RPMI7951 (cell line): ENCODE data around the gene EGFL7. TPM values are rescaled to one million over a fixed set of nuclear protein-coding genes. Genes with fewer than 3 reads are reported as not detected.
A peak's percentile ranks its signal among the peaks of the same experiment; 100 is the strongest.

Source experiments
- DNase-seq: peaks from one replicate; pipeline ENCODE4 v3.0.0-alpha.2; 2012; ENCODE audit warnings: low read depth
- total RNA-seq: library from RNA; depleted of rRNA; stranded (reverse); fragments of >200 nt; shearing (Covaris generic); gene quantifications from 2 replicates; pipeline ENCODE4 v1.2.3, GENCODE V29; 2014; rRNA removed

EGFL7 gene
- total RNA-seq = 1.6 and 4.1 TPM in 2 replicates

DNA sequence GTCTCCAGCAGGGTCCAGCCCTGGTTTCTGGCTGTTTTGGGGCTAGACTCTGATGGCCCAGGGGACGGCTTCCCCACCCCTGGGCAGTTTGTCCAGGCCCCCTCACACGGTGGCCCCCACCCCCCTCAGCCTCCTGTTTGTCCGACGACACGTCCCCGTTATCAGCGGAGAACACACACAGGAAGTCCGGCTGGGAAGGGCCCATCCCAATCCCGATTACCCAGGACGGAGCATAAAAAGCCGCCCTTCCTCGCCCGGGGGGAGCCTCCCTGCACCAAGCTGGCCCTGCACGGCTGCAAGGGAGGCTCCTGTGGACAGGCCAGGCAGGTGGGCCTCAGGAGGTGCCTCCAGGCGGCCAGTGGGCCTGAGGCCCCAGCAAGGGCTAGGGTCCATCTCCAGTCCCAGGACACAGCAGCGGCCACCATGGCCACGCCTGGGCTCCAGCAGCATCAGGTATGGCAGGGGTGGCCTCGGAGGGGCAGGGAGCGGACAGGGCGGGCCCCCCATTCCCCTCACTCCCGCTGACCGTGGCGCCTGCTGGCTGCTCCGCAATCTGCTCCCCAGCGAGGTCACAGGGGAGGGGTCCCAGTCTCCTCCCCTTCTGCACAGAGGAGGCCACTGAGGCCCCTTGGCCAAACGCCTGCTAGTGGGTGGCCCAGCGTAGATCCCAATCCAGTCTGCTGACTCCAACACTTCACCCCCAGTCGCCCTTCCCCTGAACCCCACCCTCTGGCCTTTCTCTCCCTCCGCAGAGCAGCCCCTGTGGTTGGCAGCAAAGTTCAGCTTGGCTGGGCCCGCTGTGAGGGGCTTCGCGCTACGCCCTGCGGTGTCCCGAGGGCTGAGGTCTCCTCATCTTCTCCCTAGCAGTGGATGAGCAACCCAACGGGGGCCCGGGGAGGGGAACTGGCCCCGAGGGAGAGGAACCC lies at the start of gene EGFL7:
EGFL7 (plus strand) TSS at position 261 of the 926 bp plus-strand sequence. CDS start 5,367 bp downstream, outside the sequence.
- DNase-seq = no peak

DNA sequence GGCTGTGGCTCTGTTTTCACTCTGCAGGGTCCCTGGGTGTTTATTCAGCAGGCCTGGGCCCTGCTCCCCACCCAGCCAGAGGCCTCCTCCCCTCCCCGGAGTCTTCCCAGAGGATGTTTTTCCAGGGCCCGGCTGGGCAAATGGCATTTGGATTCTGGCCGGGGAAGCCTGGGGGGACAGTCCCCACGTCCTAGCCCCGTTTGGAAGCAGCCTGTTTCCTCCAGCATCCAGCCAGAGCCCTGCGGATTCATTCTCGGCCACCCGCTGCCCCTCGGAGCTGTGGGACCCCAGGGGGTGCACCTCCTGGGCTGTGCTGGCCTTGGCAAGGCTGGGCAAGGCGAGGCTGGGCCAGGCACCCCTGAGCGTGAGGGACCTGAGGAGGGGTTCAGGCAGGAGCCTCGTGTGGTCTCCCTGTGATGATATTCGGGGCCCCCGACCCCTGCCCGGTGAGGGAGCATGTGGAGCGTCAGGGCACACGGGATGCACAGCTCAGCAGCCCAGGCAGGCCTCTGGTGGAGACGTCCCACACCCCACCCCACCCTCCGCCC lies 48.8 kb upstream of the EGFL7 start:
- DNase-seq = no peak

DNA sequence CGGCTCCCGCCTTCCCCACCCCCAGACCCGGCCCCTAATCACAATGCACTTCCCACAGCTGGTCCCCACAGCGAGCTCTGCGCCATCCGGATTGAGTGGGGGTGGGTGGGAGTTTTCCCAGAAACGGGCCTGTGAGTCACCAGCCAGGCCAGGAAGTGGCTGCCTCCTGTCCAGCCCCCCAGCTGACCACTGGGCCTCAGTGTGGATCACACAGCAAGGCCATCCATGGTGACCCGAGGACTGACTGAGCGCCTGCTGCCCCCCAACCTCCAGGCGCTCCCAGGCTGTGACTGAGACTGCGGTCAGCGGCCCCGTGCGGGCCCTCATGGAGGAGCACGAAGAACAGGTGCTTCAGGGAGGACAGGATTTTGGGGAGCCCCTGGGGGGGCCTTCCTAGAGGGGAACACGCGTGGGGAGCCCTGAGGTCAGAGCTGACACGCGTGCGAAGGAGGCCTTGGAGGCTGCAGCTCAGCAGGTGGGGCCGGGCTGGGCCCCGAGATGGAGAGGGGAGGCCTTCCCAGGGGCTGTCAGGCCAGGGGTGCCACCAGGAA lies 48.3 kb upstream of the EGFL7 start:
- peak; percentile 72 for DNase-seq

DNA sequence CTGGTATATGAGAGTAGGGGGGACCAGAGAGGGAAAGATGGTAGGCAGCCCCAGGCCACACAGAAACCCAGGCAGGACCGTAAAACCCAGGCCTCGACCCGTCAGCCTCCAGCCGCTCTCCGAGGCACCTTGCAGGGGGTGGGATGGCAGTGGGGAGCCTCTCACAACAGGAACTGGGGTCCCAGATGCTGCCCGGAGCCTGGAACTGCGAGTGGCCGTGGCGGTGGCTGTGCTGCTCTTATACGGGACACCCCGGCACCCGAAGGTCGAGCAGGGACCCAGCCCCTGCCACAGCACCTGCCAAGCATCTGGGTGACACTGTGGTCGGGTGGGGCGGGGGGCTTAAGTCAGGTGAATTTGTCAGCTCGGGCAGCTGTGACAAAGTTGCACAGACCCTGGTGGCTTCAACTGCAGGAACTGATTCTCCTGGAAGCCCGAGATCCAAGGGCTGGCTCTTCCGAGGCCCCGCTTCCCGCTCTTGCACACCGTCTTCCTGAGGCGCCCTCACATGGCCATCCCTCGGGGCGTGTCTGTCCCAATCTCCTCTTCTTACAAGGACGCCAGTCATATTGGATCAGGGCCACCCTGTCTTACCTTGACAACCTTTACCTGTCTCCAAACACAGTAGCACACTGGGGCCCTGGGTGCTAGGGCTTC lies 47.6 kb upstream of the EGFL7 start:
- DNase-seq = no peak

DNA sequence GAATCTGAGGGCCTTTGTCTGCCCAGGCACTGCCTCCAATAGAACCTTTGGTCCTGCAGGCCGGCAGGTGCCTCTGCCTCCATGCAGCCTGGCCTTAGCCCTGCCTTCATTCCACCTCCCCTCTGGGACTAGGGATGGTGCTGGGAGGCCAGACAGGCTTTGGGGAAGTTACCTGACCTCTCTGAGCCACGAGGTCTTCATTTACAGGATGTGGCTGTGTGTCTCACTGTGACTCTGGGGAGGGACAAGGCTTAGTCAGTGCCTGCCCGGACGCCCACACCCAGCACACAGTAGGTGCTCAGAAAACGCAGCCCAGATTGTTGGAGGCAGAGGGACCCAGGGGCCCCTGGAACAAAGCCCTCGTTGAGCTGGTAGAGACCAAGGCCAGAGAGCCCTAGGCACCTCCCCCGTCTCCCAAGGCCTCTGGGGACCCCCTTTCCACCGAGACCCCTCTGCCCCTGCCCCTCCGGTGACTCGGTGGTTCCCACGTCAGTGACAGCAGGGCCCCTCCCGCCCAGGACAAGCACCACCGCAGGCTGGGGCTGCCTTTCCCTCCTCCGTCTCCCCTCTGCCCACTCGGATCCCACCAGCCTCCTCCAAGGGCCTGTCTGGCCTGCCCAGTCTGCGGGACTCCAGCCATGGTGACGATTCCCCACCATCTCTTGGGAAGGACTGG lies 46.9 kb upstream of the EGFL7 start:
- no peak for DNase-seq

DNA sequence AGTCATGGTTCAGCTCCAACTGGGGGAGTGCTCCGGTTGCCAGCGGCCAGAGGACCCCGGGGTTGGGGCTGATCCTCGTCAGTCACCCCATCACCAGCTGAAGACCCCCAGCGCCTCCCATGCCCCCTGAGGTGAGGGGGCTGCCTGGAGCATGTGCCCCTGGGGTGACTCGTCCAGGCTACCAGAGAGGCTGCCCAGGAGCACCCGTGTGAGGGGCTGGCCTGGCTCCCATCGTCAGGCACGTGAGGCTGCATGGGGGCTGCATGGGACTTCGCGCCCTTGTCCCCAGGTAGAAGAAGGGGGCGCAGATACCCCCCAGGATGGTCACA lies 46.4 kb upstream of the EGFL7 start:
- DNase-seq = no peak

DNA sequence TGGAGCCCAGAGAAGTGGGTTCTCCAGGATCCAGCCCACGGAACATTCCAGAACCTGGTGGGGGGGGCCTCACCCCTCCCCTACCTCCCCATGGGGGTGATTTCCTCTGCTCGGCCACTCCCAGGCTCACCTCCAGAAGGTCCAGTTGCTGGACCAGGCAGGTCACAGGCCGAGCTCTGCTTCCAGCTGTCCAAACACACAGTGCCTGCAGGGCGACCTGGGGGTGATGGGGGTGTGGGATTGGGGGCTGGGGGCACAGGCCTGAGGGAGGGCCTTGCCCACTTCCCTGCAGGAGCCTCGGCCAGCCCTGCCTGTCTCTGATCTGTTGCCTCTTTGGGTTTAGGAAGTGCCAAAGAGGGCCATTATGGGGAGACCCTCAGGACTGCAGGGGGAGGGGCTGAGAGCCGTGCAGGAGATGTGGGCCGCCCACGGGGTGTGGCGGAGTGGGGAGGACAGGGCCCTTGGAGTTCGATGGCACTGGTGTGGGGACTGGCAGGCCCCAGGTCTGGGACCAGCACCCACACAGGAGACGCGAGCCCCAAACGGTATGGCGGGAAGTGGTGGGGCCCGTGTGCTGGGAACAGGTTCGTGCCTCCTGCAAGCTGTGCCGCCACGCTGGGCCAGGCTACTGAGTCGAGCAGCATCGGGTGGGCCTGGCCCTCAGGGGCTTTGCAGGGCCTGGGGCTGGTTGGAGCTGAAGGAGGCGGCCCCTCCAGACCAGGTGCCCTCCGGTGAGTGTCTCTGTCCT lies 45.6 kb upstream of the EGFL7 start:
- no peak for DNase-seq

DNA sequence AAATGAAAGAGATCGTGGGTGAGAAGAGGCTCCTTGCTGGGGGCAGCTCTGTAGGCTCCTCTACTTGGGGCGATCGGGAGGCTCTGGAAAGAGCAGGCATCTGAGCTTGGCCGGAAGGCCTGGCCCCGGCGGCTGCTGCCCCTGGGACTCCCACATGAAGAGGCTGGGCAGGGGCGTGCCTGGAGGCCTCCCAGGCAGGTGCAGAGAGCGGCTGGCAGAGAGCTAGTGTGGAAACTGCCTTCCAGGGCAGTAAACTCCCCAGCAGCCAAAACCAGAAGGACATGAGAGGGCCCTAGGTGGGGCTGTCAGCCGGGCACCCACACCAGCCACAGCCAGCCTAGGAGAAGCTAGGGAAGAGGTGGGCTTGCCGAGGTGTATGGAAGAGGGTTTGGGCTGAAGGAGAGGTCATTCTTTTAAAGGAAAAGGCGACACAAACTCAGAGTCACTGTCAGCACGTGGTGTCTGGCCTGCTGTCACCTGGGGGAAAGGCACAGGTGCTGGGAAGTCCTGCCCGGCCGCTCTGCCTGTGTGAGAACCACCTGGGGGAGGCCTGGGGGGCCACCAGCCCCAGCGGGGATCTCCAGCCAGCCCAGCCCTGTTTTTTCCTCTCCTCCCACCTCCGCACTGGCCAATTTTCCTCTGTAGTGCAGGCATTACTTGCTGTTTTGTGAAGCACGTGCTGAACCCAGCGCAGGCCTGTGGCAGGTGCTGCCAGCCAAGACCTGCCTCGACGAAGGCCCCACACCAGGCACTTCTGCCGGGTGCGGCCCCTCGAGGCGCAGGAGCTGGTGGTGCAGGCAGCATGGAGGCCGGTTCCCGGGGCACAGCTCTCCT lies 44.8 kb upstream of the EGFL7 start:
- DNase-seq = no peak

DNA sequence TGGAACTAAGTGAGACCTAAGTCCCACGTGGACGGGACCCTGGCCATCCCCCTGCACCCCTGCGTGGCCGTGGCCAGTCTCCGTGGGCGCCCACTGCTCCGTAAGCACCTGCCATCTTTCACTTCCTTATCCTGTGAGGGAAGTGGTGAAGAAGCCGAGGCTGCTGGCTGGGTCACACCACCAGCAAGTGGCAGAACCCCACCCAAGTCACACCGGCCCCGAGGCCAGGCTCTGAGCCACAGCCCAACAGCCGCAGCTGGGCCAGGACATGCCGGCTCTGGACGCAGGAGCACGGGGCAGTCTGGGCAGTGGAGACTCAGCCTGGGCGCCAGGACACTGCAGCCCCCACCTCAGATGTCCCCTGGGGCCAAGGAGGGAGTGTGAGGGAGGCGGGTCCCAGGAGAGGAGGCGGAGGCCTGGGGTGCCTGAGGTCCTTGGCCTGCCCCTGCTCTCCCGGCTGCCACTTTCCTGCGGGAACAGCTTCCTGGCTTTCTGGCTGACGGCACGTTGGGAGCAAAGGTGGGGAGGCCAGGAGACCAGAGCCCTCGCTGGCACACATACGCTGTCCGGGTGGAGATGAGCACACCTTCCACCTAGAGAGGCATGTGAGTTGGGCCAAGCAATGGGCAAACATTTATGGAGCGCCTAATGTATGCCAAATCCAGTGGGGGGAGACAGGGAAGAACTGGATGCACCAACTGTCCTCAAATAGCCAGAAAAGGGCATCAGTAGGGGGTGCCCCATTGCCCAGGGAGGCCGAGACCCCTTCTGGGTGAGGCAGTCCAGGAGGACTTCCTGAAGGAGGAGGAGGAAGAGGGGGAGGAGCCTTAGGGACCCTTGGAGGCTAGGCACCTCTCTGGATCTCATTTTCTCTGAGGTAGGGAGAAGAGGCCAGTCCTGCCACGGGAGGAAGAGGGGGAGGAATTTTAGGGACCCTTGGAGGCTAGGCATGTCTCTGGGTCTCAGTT lies 43.9 kb upstream of the EGFL7 start:
- no peak for DNase-seq

DNA sequence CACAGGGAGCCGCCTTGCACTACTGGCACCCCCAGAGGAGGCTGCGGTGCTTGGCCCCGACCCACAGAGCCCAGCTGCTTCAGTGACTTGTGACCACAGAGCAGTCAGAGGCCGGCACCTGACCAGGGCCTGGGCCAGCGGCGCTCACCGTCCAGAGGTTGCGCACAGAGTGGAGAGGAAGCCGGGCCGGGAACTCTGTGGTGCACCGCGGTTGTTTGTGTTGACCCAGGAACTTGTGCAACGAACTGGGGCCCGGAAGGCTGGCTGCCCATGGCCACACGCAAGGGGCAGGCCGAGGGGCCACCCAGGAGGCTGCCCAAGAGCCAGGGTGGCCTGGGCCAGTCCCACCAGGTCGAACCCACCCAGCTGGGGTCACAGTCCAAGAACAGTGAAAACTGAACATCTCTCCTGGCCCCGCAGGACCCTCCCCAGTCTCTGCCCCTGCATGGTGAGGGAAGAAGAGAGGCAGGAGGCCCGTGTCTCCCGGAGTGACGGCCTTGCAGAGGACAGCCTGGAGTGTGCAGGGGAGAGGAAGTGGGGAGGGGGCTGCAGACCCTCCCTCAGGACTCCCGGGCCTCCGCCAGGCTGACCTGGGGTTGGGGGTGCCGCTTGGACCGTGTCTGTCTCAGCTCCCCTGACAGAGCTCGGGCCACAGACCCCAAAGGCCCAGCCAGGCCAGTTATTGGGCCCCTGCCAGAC lies 42.8 kb upstream of the EGFL7 start:
- DNase-seq = peak; percentile 44

DNA sequence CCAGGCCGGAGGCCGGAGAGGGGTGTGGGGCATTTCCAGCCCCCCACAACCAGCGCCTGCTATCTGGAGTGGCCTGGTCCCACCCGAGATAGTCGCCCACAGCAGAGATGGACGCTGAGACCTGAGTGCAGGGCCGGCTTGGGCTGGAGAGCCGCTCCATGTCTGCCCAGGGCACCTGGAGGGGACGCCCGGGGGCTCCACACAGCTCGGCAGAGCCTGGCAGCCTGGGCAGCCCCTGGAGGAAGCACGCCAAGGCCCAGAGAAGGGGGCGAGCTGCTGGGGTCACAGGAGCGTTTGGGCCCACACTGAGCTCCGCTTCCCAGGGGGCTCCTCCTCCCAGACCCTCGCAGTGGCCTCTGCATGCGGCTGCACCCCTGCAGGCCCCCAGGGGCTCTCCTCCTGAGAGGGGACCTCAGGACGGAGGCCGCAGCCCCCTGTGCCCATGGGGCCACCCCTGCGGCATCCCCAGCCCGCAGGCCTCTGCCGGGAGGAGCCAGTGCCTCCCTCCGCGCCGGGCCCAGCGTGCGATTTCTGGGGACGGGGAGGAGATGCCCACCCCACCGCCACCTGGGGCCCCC lies 42.2 kb upstream of the EGFL7 start:
- DNase-seq = no peak

DNA sequence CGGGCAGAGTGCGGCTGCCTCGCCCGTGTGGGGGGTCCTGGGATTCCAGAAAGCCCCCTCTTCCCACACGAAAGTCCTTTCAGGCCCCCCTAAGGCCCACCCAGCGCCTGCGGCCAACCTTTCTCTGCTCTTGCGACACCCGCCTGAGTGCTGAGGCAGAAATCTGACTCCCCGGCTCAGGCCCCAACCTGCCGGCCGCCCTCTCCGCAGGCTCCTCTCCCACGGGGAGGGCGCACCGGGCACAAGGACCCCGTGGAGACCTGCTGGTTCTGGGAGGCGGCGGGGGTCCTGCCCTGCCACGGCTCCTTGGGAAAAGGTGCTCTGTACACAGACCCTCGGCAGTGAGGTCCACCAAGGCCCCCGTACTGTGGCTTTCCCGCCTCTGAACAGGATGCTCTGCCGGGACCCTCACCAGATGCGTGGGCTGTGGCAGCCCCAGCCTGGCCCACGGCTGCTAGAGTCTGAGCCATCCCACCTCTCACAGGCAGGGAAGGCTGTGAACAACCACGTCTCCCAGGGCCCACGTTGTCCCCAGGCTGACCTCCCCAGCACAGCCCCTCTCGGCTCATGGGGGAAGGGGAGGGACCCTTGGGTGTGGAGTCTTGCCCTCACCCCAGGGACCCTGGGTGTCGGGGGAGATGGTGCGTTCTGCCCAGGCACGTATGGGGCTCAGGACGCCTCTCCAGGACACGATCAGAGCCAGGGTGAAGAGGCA lies 41.5 kb upstream of the EGFL7 start:
- DNase-seq = no peak

DNA sequence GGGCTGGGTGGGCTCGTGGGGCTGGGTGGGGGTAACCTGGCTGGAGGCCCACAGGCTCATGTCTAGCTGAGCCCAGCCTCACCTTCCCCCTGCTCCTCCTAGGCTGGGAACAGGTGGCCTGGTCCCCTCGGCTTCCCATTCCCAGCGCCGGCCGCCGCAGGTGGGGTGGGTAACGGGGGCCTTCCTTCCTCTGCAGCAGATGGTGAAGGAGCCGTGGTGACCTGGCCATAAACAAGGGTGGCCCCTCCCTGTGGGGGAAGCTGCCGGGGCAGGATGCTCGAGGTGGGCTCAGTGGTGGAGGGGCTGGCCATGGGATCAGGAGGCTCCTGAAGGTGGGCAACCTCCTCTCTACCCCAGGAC lies 41.0 kb upstream of the EGFL7 start:
- no peak for DNase-seq

DNA sequence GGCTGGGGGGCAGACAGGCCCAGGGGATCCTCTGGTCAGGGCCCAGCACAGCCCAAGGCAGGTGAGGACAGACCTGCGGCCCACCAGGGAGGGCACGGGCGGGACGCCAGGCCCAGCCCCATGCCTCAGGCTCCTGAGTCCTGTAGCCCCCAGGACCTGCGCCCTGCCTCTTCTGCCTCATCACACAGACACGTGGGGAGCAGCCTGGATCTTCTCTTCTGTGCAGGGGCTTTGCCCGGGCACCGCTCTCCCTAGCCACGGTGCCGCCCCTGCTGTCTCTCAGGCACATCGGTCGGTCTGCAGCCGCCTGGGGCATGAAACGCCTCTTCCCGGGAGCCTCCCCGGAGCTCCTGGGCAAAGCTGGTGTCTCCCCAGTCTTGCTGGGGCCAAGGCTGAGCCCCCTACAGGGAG lies 40.2 kb upstream of the EGFL7 start:
- no peak for DNase-seq

DNA sequence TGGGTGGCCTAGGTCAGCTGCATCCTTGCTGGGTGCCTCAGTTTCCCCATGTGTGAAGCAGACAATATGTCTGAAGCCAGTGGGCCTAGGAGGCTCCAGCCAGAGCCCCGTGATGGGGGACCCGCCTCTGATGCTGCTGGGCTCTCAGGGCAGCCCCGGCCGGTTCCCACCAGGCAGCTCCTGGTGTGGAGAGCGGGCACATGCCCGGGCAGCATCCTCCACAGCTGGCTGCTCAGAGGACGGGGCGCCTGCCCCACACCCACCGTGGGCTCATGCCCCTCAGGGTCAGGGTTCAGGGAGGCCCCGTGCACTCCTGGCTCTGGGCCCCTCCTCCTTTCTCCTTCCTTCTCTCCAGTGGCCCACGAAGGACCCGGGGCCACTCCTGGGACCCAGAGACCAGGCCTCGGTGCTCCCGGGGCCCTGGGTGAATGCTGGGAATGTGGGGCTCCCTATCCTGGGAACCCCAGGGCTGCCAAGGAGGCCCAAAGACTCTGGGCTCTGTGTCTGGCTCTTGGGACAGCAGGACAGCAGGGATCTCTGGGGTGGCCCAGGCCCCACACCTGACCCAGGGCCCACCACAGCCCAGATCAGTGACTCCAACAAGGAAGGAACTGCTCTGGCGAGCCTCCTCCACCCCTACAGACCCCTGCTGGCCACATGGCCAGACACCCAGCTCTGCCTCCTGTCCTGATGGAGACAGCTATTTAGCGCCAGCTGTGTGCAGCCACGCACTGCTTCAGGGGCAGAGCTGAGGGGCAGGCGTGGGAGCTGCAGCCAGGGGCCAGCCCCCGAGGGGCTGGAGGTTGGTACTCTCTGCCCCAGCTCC lies 39.5 kb upstream of the EGFL7 start:
- DNase-seq = no peak

DNA sequence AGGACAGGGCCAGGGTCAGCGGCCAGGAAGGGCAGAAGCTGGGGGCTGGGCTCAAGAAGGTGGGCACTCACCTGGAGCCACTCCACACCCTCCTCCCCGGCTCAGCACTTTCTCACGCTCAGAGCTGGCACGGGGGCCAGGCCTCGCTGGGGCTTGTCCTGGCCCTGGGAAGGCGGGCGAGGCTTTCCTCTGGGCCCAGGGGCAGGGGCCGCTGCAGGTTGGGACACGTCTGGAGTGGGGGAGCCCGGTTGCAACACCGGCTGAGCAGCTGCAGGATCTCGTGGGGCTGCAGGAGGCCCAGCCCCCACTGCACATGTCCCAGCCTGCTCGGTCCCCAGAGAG lies 38.9 kb upstream of the EGFL7 start:
- no peak for DNase-seq
